Measurements from ENCODE around the gene PRKACB.

PRKACB gene

DNA sequence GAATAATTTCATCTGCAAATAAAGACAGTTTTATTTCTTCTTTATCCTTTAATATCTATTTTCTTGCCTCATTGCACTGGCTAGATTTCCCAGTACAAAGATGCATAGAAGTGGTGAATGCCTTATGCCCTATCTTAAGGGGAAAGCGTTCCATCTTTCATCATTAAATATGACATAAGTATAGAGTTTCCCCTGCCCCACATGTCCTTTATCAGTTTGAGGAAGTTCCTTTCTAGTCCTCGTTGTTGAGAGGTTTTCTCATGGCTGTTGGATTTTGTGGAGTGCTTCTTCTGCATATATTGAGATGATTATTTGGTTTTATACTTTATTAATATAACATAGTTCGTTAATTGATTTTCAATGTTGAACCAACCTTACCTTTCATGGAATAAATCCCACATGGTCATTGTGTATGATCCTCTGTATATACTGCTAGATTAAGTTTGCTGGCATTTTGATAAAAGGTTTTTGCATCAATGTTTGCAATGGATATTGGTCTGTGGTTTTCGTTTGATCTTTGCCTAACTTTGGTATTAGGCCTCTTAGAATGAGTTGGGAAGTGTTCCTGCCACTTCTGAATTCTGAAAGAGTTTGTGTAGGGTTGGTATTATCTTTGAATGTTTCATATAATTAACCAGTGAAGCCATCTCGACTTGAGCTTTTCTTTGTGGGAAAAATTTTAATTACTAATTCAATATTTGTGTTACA, 15.6 kb downstream of the PRKACB start:
- DNase-seq: no peak

DNA sequence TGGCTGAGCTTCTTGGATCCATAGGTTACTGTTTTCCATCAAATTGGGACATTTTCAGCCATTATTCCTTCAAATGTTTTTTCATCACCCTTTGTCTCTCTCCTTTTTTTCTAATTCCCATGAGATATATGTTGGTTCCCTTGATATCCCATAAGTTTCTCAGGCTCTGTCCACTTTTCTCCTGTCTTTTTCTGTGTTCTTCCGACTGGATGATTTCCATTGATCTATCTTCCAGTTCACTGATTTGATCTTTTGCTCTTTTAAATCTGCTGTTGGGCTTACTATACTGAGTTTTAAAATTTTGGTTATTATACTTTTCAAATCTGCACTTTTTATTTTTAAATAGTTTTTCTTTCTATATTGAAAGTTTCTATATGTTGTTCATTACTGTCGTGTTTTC, 18.2 kb downstream of the PRKACB start:
- DNase-seq: no peak

DNA sequence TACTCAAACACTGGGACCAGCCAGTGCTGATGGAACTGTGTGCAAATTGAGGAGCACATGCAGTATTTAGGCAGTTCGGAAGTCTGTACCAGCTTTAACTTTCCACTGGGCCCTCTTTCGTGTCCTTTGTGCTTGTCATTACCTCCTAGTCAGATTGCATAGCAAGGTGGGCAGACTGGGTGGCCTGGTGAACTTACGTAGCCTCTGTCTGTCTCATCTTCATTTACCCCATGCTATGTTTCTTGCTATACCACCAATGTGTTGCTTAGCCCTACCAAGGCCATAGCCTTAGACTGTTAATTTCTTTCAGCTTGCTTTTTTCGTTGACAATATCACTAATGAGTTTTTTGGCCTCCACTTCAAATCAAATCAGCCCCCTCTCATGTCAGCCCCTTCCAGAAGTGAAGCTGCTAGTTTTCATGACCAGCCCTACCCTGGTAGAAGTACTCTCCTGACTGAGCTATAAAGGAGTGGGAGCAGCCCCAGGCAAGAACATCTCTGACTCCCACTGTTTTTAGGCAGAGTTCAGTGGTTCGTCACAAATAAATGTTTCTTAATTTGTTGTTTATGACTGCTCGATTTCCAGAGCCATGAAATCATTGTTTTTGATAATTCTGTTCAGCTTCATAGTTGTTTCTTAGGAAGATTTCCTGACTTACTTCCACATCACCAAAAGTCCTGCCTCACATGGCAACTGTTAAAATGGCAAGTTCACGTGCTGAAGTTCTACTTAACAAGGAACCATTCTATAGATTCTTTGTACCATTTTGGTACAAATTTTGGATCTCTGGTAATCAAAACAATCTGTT, 19.3 kb downstream of the PRKACB start:
- DNase-seq: no peak

DNA sequence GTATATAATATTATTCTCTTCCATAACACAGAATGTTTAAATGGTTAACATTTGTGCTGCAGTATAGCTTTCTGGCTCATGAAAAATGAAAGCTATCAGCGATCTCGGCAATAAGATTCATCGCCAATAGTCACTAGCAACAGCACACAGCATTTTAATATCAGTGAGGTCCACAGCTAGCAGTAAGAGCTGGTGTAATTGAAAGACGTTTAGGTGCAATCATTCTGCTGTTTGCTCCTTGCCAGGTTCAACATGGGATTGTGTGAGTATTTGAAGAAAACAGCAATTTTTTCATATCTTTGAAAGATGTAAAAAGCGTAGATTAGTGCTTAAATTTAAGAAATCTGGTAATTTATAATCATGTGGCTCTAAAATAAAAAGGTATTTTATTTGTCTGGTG, 20.1 kb downstream of the PRKACB start:
- no peak for DNase-seq

DNA sequence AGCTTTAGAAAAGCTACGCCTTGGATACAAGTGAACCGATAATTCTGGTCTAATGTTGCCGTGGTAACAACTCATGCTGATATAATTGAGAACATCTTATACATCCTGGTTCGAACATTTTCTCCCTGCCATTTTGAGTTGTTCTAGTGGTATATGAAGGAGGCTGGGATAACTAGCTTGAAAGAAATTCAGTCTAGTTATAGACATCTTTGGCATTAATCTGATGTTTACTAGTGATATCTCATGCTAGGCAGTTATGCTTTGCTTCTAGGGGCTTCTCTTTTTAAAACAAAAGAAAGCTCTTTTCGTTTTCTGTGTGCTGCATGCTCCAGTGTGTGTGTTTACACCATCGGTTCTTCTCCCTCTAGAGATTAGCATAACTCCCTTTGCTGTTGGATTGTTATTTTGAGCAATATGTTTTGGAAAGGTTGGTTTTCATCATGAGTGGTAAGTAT, 20.5 kb downstream of the PRKACB start:
- DNase-seq: no peak

DNA sequence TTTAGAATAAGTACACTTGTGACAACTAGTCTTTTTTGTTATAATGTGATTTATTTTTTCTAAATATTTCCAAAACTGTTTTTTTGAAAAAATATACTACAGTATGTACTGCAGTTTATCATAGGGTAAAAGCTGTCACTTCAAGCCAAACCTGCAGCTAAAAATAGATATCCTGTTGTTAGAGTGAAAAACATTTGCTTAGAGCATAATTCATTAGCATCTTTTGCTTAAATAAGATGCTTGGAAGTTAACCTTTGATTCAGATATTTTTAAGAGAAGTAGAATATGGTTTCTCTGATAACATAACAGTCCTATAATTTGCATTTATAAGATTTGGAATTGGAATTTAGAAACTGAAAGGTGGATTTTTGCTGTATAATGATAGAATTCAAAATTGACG, 21.5 kb downstream of the PRKACB start:
- DNase-seq: no peak

DNA sequence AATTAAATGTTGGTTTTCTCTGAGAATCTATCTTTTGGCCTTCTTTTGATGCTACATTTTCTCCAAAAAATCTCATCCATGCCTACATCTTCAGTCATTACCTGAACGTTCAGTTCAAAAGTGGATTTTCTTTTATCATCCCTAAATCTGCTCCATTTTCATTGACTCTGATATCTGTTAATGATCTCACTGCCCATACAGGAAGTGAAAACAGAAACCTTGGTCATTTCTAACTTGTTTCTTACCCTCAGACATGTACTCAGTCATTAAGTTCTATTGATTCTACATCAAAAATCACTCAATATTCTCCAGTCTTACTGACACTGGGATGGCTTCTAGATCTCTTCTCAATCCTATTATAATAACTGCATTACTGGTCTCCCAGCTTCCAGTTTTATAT, 22.7 kb downstream of the PRKACB start:
- DNase-seq: no peak

DNA sequence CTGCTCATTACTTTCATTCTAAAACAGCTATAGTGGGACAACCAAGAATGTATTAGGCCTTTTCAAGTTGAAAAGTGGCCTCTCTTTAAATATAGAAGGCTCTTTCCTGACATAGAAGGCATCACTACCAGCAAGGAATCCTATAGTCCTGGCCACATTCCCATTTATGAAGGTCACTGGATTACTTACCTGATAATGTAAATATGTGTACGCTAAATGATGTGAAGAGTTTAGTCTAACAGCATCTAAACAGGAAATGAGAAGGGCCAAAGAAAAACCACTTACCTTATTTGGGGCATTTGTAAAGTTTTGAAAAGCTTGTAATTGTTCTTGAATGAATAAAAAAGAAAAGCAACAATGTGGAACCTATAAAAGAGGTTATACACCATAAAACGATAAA, 24.7 kb downstream of the PRKACB start:
- DNase-seq: no peak

DNA sequence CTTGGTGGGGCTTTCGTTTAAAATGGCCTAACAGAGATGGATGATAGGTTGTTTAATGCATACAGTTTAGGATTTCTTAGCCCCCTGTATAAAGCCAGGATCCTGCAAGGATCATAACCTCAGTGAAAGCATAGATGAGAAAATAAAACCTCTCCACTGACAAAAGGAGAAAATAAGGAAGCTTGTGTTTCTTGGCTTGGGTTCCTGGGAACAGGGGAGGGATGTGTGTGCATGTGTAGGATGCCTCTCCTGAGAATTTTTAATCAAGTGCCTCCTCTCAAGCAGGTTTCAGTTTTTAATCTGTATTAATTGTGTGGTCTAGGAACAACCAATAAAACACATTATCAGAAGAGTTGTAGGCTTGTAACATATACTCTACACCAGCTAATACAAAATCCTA, 26.1 kb downstream of the PRKACB start:
- DNase-seq: no peak

DNA sequence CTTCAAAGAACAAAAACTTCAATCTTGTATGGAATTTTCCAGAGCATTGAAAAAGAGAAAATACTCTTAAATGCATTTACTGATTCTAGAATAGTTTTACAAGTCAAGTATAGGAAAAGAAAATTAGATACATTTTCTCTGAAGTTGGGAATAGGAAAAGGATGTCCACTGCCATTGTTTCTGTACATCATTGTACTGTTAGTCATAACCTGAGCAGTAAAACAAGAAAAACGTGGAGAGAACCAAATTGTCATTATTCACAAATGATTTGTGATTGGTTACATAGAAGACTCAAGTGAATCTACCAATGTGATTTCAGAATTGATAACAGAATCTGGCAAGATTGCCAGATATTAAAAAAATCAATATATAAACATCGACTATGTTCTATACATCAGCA, 27.4 kb downstream of the PRKACB start:
- DNase-seq: no peak

DNA sequence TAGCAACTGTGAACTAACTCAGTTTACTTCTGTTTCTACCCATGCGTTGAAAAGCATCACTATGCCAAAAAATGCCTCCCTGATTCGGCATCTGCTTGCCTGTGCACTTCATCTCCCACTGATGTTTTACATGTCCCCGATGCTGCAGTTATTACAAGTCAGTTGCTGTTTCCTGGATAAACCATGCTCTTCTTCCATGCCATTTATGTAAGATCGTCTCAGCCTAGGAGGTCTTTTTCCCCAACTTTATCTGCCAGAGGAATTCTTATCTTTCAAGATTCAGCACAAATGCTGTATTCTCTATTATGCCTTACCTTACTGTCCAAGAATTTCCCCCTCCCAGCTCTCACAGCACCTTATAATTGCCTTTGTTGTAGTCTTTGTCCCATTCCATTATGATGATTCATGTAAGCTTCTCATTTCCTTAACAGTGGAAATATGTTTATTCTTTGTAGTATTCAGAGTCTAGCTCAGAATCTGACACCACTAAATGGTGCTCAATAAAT, 30.0 kb downstream of the PRKACB start:
- DNase-seq: no peak

DNA sequence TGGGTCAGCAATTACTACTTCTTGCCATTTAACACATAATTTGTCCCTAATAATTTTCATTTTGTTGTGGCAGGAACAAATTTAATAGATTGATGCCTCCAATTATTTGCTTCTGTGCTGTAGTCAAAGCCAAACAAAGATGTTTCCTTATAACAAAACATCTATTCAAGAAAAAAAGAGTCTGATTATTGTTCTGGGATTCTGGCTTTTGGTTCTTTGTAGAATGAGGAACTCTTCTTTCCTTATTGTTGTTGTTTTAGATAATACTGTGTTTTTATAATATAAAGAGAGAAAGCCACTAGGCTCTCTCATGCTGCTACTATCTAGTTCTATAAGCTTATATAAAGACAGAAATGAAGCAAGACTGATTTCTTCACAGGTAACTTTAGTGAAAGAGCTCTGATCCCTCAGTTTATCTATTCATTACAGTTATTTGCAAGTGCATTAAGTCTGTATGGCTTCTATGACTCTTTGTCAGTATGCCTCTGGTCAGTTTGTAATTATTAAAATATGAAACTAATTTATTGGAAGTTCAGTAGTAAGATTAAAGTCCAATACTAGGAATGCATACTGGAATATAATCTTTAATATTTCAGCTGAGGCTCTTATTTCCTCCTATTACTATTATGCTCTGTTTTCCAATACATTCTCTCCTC, 37.4 kb downstream of the PRKACB start:
- no peak for DNase-seq

DNA sequence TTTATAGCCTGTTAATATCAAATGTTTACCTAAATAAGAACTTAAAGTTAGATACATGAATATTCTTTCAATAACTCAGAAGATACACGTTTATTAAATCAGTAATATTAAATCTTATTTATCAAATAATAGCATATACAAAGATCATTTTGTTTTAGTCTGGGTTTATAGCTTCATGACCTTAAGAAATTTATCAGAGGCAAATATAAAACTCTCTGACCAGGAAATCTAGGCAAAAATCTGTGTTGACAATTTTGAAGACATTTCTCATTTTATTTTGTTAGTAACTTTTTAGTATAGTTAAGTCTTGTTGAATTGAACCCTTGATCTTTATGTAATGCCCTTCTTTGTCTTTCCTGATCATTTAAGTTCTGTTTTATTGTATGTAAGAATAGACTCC, 46.4 kb downstream of the PRKACB start:
- DNase-seq: no peak

DNA sequence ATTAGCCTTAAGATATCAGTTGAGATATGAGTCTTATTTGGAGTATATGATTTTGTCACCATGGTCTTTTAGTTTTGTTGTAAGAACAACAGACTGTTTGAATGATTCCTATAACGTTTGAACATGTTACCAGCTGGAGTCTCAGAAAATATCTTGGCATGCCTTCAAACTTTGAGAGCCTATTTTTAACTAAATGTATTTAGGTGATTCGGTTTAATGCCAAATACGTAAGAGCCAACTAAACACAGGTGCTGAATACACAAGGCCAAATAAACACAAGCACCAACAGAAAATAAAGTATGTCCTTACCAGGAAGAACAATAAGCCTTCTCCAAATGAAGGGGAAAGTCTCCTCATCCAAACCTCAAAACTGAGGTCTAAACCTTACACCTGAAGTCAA, 48.6 kb downstream of the PRKACB start:
- no peak for DNase-seq

DNA sequence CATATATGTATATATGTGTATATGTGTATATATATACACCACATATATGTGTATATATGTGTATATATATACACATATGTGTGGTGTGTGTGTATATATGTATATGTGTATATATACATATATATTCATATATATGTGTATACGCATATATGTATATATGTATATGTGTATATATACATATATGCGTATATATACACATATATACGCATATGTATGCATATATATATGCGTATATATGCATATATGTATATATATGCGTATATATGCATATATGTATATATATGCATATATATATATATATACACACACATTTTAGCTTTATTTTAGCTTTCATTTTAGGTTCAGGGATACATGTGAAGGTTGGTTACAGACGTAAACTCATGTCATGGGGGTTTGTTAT, 54.8 kb downstream of the PRKACB start:
- DNase-seq: no peak

DNA sequence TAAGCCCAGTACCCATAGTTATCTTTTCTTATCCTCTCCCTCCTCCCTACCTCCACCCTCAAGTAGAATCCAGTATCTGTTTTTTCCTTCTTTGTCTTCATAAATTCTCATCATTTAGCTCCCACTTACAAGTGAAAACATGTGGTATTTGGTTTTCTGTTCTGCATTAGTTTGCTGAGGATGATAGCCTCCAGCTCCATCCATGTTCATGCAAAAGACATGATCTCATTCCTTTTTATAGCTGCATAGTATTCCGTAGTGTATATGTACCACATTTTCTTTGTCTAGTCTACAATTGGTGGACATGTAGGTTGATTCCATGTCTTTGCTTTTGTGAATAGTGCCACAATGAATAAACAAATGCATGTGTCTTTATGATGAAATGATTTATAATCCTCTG, 55.2 kb downstream of the PRKACB start:
- no peak for DNase-seq

DNA sequence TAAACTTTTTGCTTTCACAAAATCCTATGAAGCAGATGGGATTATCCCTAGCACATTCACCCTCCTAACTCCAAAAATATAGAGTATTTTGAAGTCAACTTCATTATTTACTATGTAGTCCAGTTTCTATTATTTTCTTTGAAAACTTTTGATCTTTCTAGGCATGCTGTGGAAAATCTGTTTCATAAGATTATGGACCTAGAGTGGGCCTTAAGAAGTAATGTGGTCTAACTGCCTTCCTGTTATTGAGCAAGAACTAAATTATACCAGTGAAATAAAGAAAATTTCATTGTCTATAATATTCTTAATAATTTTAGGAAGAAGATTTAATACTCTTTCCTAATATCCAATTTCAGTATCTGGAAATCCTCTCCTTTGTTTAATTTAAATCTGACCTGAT, 58.1 kb downstream of the PRKACB start:
- DNase-seq: no peak

DNA sequence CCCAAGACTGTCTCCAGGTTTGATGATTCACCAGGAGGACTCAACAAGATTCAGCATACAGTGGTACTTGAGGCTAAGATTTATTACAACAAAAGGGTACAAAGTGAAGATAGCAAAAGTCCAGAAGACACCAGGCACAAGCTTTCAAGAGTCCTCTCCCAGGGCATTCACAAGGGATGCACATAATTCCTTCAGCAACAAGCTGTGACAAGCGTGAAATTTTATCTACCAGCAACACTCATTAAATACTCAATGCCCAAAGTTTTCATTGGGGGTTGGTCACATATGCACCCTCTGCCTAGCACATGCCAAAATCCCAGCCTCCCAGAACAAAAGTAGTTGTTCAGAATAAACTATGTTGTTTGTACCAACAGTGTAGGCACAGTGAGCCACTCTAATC, 62.3 kb downstream of the PRKACB start:
- DNase-seq: no peak

DNA sequence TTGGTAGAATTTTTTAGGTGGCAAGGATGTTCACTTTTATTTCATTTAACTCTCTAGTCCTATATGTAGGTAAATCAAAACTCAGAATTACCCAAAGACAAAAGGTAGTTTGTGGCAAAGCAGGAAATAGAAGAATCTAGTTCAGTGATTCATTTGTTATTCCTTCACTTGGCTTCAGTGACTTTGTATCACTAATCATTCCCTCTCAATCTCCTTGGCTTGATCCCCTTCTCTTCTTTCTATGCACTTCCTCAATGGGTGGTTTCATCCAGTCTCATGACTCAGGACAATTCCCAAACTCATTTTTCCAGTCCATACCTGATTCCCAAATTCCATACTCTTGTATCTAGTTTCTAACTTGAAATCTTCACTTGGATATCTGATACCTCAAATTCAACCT, 64.9 kb downstream of the PRKACB start:
- DNase-seq: no peak

DNA sequence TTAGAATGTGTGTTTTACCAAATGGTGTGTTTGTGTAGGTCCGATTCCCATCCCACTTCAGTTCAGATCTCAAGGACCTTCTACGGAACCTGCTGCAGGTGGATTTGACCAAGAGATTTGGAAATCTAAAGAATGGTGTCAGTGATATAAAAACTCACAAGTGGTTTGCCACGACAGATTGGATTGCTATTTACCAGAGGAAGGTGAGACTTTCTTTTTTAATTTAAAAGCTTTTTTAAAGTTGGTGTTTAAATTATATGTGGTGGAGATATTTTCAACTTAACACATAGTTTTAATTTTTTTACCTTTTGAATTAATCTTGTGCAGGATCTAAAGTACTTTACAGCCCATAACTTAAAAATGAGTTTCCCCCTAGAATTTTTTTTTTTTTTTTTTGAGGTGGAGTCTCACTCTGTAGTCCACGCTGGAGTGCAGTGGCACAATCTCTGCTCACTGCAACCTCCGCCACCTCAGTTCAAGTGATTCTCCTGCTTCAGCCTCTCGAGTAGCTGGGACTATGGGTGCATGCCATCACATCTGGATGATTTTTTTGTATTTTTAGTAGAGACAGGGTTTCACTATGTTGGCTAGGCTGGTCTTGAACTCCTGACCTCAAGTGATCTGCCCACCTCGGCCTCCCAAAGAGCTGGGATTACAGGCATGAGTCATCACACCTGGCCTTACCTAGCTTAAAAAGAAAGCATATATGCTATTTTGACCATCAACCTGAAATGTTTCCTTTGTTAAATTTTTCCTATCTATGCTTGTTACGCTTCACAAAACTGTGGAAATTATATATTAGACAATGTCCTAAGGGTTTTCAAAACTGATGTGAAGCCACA, 70.3 kb downstream of the PRKACB start:
- no peak for DNase-seq

DNA sequence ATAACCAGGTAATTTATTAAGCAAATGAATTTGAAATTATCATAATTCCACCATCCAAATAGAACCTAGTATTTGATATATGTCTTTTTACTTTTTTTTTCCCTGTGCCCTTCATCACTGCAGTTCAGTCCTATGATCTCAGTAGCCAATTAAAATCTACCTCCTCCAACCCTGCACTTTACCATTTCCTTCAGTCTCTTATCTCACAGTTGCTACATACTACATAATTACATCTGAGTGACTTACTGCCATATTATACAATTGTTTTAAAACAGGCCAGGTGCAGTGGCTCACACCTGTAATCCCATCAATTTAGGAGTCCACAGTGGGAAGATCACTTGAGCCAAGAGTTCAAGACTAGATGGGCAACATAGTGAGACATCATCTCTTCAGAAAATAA, 73.2 kb downstream of the PRKACB start:
- no peak for DNase-seq

DNA sequence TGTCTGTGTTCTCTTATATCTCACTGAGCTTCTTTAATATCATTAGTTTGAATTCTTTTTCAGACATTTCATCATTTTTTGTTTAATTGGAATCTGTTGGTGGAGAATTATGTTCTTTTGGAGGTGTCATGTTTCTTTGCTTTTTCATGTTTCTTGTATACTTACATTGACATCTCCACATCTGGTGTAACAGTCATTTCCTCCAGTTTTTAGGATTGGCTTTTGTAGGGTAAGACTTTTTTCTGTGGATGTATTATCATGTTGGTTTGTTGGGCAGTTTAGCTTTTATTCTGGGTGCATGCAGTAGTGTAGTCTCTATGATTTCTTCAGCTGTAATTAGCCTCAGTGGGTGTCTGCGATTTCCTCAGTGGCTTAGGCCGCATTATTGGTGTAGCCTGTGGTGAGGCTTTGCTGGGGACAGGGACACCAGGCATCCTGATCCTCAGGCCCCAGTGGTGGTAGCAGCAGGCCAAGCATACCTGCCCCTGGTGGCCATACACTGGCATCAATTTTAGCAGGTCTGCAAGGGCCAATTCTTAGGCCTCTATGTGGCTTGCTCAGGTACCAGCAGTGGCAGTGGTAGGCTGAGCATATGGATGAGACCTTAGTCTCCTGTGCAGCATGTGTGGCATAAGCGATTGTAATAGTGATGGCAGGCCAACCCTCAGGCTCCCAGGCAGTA, 79.8 kb downstream of the PRKACB start:
- no peak for DNase-seq
